Left cardiac atrium (tissue), 4 donors: ENCODE data around the gene PRSS50. TPM values are rescaled to one million over a fixed set of nuclear protein-coding genes. Genes with fewer than 3 reads are reported as not detected.
"Not testable (repeated sequence)": the region's sequence is repeated elsewhere in the genome, so short reads cannot be mapped to it uniquely, and the experiment has no call there.

ENCODE experiments used
- ATAC-seq, 2 donors: fragments of 200-7000 bp; cut with Tn5 transposase; one replicate each; pipeline ENCODE4 v1.9.1; 2020; ENCODE audit warnings: mild to moderate bottlenecking in 2 of 2, moderate library complexity in 2 of 2
- DNase-seq: peaks from one replicate; pipeline ENCODE4 v3.0.0-alpha.2; 2020
- intact Hi-C, 2 donors: fragments of 100-400 bp; cut with DNase I; formaldehyde crosslinking; loops; one replicate each; pipeline versions ENCODE4 v1.14.1 to v1.15.1; 2022 to 2023
- total RNA-seq, 2 donors: library from RNA; stranded (reverse); fragmentation: NEBNext Ultra II Directional; extraction: Animal tissue kit (Norgen Biotek cat#: 25700); gene quantifications; one replicate each; pipeline ENCODE4 v1.2.1, GENCODE V29; 2021
- donor health status: DM: no; HTN: yes; CAD: no.
- donor health status: DM: no; HTN: yes; CAD: no; lungs with severe emphysema.
- donor health status: DM: yes; HTN: yes; CAD: no.
- donor health status: Dilated cardiomyopathy.

The PRSS50 gene
- total RNA-seq, 2 donors from 2014 or later: not detected

GRCh38 chr3:46710671-46711295 lies 6.9 kb downstream of the PRSS50 start:
- intact Hi-C loops: no loop called here
- no peak for ATAC-seq
- DNase-seq: no peak

GRCh38 chr3:46710229-46710628 lies 7.4 kb downstream of the PRSS50 start:
- intact Hi-C loops: no loop called here
- DNase-seq (no peak), ATAC-seq (no peak)

GRCh38 chr3:46709721-46710120 lies 7.9 kb downstream of the PRSS50 start:
- ATAC-seq (no peak), DNase-seq (no peak)
- intact Hi-C loops: loop anchor here (5.0 to 10.0 kb wide), 3 partner anchors 135 to 295 kb away; no protein-coding TSS in a partner anchor

GRCh38 chr3:46709157-46709654 lies 8.5 kb downstream of the PRSS50 start:
- no peak for DNase-seq
- intact Hi-C loops: loop anchor here (5.0 to 10.0 kb wide), 3 partner anchors 136 to 296 kb away; no protein-coding TSS in a partner anchor
- no peak for ATAC-seq

GRCh38 chr3:46708401-46709156 lies 9.1 kb downstream of the PRSS50 start:
- intact Hi-C loops: loop anchor here (5.0 to 10.0 kb wide), 3 partner anchors 136 to 296 kb away; no protein-coding TSS in a partner anchor
- DNase-seq (no peak), ATAC-seq (no peak)

GRCh38 chr3:46707601-46708011 lies 10.1 kb downstream of the PRSS50 start:
- intact Hi-C loops: loop anchor here (5.0 to 10.0 kb wide), 3 partner anchors 137 to 297 kb away; no protein-coding TSS in a partner anchor
- ATAC-seq (no peak), DNase-seq (no peak)

- DNase-seq: no peak
- no peak for ATAC-seq
Observed at GRCh38 chr3:46706771-46707582, 10.7 kb downstream of the PRSS50 start.

GRCh38 chr3:46705751-46706552 lies 11.7 kb downstream of the PRSS50 start:
- intact Hi-C loops: loop anchor here (2.0 to 10.0 kb wide), 4 partner anchors 139 to 299 kb away; no protein-coding TSS in a partner anchor
- no peak for ATAC-seq
- DNase-seq: no peak

More at GRCh38 chr3:46706771-46707582, 10.7 kb downstream of the PRSS50 start:
- intact Hi-C loops: loop anchor here (5.0 to 10.0 kb wide), 3 partner anchors 138 to 298 kb away; no protein-coding TSS in a partner anchor

DNA sequence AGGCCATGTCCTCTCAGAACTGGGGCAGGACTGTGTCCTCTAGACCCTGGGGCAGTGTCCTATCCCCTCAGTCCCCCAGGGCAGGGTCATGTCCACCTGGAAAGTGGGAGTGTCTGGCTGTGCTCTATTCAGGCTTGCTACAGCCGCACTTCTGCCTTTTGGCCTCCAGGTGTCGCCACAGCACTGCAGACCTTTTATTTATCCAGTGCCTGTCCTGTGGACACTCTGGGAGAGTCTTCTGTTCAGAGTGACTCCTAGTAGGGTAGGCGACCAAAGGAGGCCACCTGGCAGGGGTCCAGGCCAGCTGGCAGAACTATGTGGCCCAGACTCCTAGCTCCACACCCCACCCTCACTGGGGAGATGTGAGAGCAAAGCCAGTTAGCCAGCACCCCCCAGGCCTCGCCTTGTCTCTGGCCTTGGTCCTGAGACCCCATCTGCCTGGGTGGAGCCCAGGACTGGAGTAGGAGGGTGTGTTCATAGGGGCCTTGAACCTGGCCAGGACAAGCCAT lies 12.6 kb downstream of the PRSS50 start:
- intact Hi-C loops: loop anchor here (2.0 to 10.0 kb wide), 4 partner anchors 140 to 300 kb away; no protein-coding TSS in a partner anchor
- ATAC-seq (peak; percentile 80 to 82), DNase-seq (peak; percentile 75)

DNA sequence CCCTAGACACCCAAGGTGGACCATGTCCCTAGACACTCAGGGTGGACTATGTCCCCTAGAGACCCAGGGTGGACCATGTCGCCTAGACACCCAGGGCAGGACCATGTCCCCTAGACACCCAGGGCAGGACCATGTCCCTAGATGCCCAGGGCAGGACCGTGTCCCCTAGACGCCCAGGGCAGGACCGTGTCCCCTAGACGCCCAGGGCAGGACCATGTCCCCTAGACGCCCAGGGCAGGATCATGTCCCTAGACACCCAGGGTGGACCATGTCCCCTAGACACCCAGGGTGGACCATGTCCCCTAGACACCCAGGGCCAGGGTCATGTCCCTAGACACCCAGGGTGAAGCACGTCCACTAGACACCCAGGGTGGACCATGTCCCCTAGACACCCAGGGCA lies 13.3 kb downstream of the PRSS50 start:
- DNase-seq, ATAC-seq: not testable (repeated sequence)
- intact Hi-C loops: loop anchor here (2.0 to 10.0 kb wide), 4 partner anchors 140 to 300 kb away; no protein-coding TSS in a partner anchor

GRCh38 chr3:46703013-46703520 lies 14.6 kb downstream of the PRSS50 start:
- ATAC-seq (no peak), DNase-seq (peak; percentile 8)
- intact Hi-C loops: loop anchor here (5.0 to 10.0 kb wide), 3 partner anchors 142 to 302 kb away; no protein-coding TSS in a partner anchor

DNA sequence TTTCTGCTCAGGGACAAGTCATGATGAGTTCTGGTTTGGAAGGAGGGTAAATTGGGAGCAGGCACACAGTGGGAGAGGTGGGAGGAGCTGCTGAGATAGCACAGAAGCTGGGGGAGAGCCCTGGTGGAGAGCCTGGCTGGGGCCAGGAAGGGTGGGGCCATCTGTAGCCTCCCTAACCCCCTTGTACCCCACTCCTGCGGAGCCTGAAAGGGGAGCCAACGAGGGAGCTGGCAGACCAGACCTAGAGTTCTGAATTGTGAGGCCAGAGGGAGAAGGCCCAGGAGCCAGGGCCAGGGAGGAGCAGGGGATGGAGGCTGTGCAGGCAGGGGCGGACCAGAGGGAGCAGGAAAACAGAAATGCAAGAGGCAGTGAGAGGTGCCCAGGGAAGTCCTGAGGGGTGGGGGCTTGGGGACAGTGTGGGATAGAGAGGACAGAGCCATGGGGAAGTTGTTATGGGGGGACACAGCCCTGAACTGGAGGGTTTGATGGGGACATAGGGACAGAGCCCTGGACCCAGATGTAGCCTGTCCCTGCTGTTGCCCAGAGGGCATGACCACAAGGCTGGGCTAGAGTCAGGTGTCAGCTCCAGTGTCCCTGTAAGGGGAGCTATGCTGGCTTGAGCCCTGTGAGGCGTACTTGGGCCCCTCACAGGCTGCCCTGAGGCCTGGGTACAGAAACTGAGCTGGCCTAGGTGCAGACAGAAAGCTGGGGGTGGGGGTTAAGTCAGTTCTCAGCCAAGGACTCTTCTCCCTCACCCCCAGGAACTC lies 15.2 kb downstream of the PRSS50 start:
- intact Hi-C loops: loop anchor here (5.0 to 10.0 kb wide), 3 partner anchors 142 to 302 kb away; no protein-coding TSS in a partner anchor

DNA sequence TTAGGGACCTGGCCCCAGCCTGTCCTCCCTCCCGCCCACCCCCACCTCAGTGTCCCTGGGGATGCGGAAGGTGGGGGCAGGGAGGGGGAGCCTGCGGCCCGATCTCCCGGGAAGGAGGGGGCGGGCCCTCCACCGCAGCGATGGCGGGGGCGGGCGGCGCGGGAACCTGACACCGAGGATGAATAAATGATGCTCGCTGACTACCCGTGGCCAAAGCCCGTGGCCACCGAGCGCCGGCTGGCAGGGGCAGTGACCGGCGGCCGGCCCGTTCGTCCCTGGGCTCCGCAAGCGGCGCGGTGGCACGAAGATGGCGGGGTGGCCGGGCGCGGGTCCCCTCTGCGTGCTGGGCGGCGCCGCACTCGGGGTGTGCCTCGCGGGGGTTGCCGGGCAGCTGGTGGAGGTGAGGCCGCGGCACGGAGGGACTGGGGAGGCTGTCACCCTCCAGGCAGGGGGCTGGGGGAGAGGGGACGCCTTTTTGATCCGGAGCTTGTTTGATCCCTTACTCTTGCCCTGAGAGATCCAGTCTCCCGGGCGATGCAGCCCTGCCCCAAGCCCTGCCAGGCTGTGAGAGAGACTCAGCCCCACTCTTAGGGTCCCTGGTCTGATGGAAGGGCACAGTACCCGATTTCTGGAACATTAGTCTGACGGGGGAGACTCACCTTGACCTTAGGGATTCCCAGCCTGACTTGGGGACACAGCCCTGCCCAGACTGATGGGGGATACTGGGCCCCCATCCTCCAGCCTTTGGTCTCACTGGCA lies 16.3 kb downstream of the PRSS50 start, which contains the start of gene TMIE:
TMIE (plus strand) TSS at position 212 of the 759 bp plus-strand sequence; CDS start at position 308, 96 bp downstream.
- intact Hi-C loops: loop anchor here (5.0 to 10.0 kb wide), 3 partner anchors 143 to 303 kb away; no protein-coding TSS in a partner anchor
- no peak for ATAC-seq
- peak; percentile 11 for DNase-seq

More for the DNA sequence above, 15.2 kb downstream of the PRSS50 start:
- peak; percentile 18 for DNase-seq
- no peak for ATAC-seq

DNA sequence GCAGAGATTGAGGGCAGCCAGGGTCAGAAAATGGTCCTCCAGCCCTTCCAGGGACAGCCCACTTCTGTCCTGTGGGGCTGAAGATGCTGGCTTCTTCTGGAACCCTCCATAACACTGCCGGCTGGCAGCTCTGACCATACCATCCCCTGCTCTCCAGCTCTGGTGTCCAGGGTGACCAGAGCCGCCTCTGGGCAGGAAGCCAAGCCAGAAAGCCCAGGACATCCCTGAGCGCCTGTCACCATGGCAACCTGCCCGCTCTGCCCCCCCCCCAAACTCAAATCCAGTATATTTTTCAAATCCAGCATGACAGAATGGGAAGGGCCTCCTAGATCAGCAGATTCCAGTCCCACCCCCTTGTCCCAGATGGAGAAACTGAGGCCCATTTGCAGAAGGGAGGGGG lies 16.9 kb downstream of the PRSS50 start:
- DNase-seq (no peak), ATAC-seq (no peak)
- intact Hi-C loops: loop anchor here (5.0 to 10.0 kb wide), 3 partner anchors 144 to 304 kb away; no protein-coding TSS in a partner anchor

DNA sequence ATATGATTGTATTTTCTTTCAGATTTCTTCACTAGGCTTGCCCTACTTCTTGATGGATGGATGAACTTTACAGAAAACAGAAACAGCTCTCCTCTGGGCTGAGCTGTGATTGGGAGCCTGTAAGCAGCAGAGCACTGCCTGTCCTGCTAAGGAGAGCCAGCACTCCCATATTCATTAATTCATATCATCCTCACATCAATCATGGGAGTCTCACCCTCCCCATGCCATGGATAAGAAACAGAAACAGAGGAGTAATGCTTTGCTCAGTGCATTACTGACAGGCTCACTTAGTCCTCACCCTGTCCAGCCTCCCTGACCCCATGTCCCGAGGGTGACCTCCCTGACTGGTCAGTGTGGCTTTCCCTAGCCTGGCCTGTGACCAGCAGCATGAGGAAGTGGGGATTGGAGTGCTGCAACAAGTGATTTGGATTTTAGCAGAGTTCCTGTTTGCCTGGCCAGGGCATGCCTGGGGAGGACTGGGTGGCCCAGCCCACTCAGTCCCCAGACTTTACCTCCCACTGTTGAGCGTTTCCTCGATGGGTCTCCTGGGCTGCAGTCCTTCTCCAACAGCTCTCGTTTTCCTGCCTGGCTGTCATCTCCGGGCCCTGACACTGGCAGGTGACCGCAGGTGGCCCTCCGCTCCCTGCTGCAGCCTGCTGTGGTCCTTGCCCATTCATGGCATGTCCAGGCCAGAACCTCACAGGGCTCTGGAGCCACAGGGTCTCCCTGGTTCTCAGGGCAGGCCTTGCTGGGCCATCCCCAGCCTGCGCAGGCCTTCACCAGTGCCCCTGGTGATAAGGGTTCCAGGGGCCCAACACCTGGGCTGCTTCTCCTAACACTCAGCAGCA lies 17.8 kb downstream of the PRSS50 start:
- intact Hi-C loops: loop anchor here (5.0 to 10.0 kb wide), 3 partner anchors 145 to 305 kb away; no protein-coding TSS in a partner anchor
- peak; percentile 14 to 31 for ATAC-seq
- DNase-seq: peak; percentile 69
